8988T (cell line): ENCODE data around the gene CGB7.
"Not testable (repeated sequence)": the region's sequence is repeated elsewhere in the genome, so short reads cannot be mapped to it uniquely, and the experiment has no call there.

ENCODE experiments used
- DNase-seq: peaks from one replicate; pipeline ENCODE4 v3.0.0; 2011

The CGB7 gene

GRCh38 chr19:49039736-49040135 lies 17.8 kb downstream of the CGB7 start:
- not testable (repeated sequence) for DNase-seq

GRCh38 chr19:49038557-49039276 lies 18.8 kb downstream of the CGB7 start:
- not testable (repeated sequence) for DNase-seq

GRCh38 chr19:49038111-49038510 lies 19.4 kb downstream of the CGB7 start:
- not testable (repeated sequence) for DNase-seq

- not testable (repeated sequence) for DNase-seq
These were observed 20.7 kb downstream of the CGB7 start, which contains the start of gene CGB1 for GRCh38 chr19:49036815-49037214. CGB1 (minus strand) TSS chr19:49036895; CDS start chr19:49036711, 184 bp downstream.

- DNase-seq = not testable (repeated sequence)
These were observed 25.8 kb downstream of the CGB7 start, which contains the start of gene CGB2 for GRCh38 chr19:49031642-49032301. CGB2 (plus strand) TSS chr19:49031890; CDS start chr19:49032096, 206 bp downstream.

- DNase-seq = not testable (repeated sequence)
These were observed 27.2 kb downstream of the CGB7 start for GRCh38 chr19:49030323-49030722.

GRCh38 chr19:49029749-49030148 lies 27.8 kb downstream of the CGB7 start:
- DNase-seq = not testable (repeated sequence)

- DNase-seq = not testable (repeated sequence)
These were observed 28.9 kb downstream of the CGB7 start for GRCh38 chr19:49028686-49029085.

GRCh38 chr19:49025599-49025998 lies 31.9 kb downstream of the CGB7 start:
- not testable (repeated sequence) for DNase-seq

GRCh38 chr19:49025088-49025487 lies 32.5 kb downstream of the CGB7 start:
- not testable (repeated sequence) for DNase-seq

GRCh38 chr19:49024233-49024632 lies 33.3 kb downstream of the CGB7 start, which contains the start of gene CGB3:
CGB3 (minus strand) TSS chr19:49024333; CDS start chr19:49023971, 362 bp downstream.
- not testable (repeated sequence) for DNase-seq

- DNase-seq = no peak
These were observed 35.4 kb downstream of the CGB7 start for GRCh38 chr19:49022116-49022515.

GRCh38 chr19:49020931-49021895 lies 36.3 kb downstream of the CGB7 start:
- no peak for DNase-seq

GRCh38 chr19:49020342-49020741 lies 37.2 kb downstream of the CGB7 start:
- DNase-seq = no peak

GRCh38 chr19:49019242-49019932 lies 38.2 kb downstream of the CGB7 start:
- DNase-seq = no peak

GRCh38 chr19:49018388-49019241 lies 38.9 kb downstream of the CGB7 start:
- DNase-seq = not testable (repeated sequence)

GRCh38 chr19:49017666-49018351 lies 39.7 kb downstream of the CGB7 start:
- no peak for DNase-seq

- no peak for DNase-seq
These were observed 40.4 kb downstream of the CGB7 start, which contains the start of gene LHB for GRCh38 chr19:49017041-49017665. LHB (minus strand) TSS chr19:49017091; CDS start chr19:49017081, 10 bp downstream.

- DNase-seq = no peak
These were observed 41.3 kb downstream of the CGB7 start for GRCh38 chr19:49016067-49016839.
